Prostate gland (tissue), 2 donors: Measurements from ENCODE around the gene ZNF90. TPM values are rescaled to one million over a fixed set of nuclear protein-coding genes. Genes with fewer than 3 reads are reported as not detected.
"Not testable (repeated sequence)": the region's sequence is repeated elsewhere in the genome, so short reads cannot be mapped to it uniquely, and the experiment has no call there.

Source experiments
- DNase-seq: peaks from one replicate; pipeline ENCODE4 v3.0.0-alpha.2; 2019; ENCODE audit warnings: low spot score
- H3K27ac ChIP-seq, 2 donors: fragments of 200-600 bp; sonication (generic); 2 replicates each; pipeline ENCODE4 v1.5.1; 2017 to 2019
- H3K27me3 ChIP-seq: fragments of 200-600 bp; sonication (generic); replicated peaks from 2 replicates; pipeline ENCODE4 v1.5.1; 2019; ENCODE audit not compliant: insufficient read depth
- H3K36me3 ChIP-seq, 2 donors: fragments of 200-600 bp; sonication (generic); 1 replicate in 1 of 2; 2 replicates in 1 of 2; pipeline versions ENCODE4 v1.5.1 to v1.8.1; 2017 to 2019
- H3K4me1 ChIP-seq: fragments of 200-600 bp; sonication (generic); replicated peaks from 2 replicates; pipeline ENCODE4 v1.5.1; 2019
- H3K4me3 ChIP-seq, 2 donors: fragments of 200-600 bp; sonication (generic); 2 replicates each; pipeline ENCODE4 v1.5.1; 2017 to 2019
- H3K9me3 ChIP-seq: fragments of 200-600 bp; sonication (generic); 2 replicates; pipeline ENCODE4 v1.5.1; 2017
- CTCF ChIP-seq, 4 experiments: fragments of 200-600 bp in 2 of 4; fragments of 450-650 bp in 2 of 4; sonication (generic) in 2 of 4; IDR thresholded peaks; 1 replicate in 3 of 4; 2 replicates in 1 of 4; pipeline ENCODE4 v1.5.1; 2016 to 2019; ENCODE audit warnings: antibody characterized with exemption in 4 of 4, mild to moderate bottlenecking in 2 of 4, moderate library complexity in 2 of 4
- POLR2A ChIP-seq: fragments of 450-650 bp; IDR thresholded peaks from one replicate; pipeline ENCODE4 v1.6.1; 2016; ENCODE audit warnings: antibody characterized with exemption, mild to moderate bottlenecking
- POLR2AphosphoS5 ChIP-seq: sonication (generic); formaldehyde crosslinking; IDR thresholded peaks from one replicate; pipeline ENCODE4 v1.6.1; 2017; ENCODE audit warnings: antibody characterized with exemption
- WGBS: methylation state at CpG from one replicate; pipeline ENCODE4 v1.1.5; 2018; 5-methylcytosine and 5-hydroxymethylcytosine counted together
- intact Hi-C: fragments of 100-400 bp; cut with DNase I; formaldehyde crosslinking; loops from one replicate; pipeline ENCODE4 v1.14.2; 2022
- total RNA-seq, 2 donors: library from RNA; depleted of rRNA; stranded (reverse); fragments of >200 nt; gene quantifications; one replicate each; pipeline ENCODE4 v1.1.0, GENCODE V29; 2016

ZNF90 gene
- total RNA-seq, 2 donors from 2014 or later: 4.1 to 4.5 TPM

GRCh38 chr19:20067943-20068342, 9.9 kb upstream of the ZNF90 start:
- Histone ChIP-seq H3K27ac (no peak overlapping the region), H3K27me3 (no peaks in the 10 kb centered on the region), H3K36me3 (no peaks in the 10 kb centered on the region), H3K9me3 (no peaks in the 10 kb centered on the region), H3K4me1 (no peaks in the 10 kb centered on the region), H3K4me3 (no peak overlapping the region)
- no peak for DNase-seq
- 10% methylated on average over 9 of the region's 9 CpGs for WGBS
- TF ChIP-seq POLR2A (no peak), CTCF (IDR thresholded peaks at IDR 0.05) (no peak), POLR2AphosphoS5 (no peak)
- intact Hi-C loops: no loop called here

GRCh38 chr19:20068559-20068958, 9.2 kb upstream of the ZNF90 start:
- intact Hi-C loops, H3K27me3 ChIP-seq, H3K4me1 ChIP-seq, H3K36me3 ChIP-seq, H3K4me3 ChIP-seq, DNase-seq, H3K27ac ChIP-seq, H3K9me3 ChIP-seq: not testable (repeated sequence)
- WGBS: 24% methylated on average over 7 of the region's 7 CpGs

GRCh38 chr19:20070691-20071090, 7.1 kb upstream of the ZNF90 start:
- no peaks in the 10 kb centered on the region for H3K9me3 ChIP-seq
- H3K4me3 ChIP-seq: no peak overlapping the region
- no peaks in the 10 kb centered on the region for H3K36me3 ChIP-seq
- DNase-seq: no peak
- TF ChIP-seq POLR2A (no peak), POLR2AphosphoS5 (no peak), CTCF (IDR thresholded peaks at IDR 0.05) (no peak)
- H3K4me1 ChIP-seq: no peaks in the 10 kb centered on the region
- WGBS: 65% methylated on average over 2 of the region's 2 CpGs
- intact Hi-C loops: no loop called here
- no peaks in the 10 kb centered on the region for H3K27me3 ChIP-seq
- no peak overlapping the region for H3K27ac ChIP-seq

GRCh38 chr19:20072936-20073335, 4.9 kb upstream of the ZNF90 start:
- TF ChIP-seq CTCF (IDR thresholded peaks at IDR 0.05) (no peak), POLR2AphosphoS5 (no peak), POLR2A (no peak)
- intact Hi-C loops: no loop called here
- H3K9me3 ChIP-seq: no peaks in the 10 kb centered on the region
- DNase-seq: no peak
- H3K36me3 ChIP-seq: no peaks in the 10 kb centered on the region
- no peak overlapping the region for H3K27ac ChIP-seq
- H3K27me3 ChIP-seq: no peaks in the 10 kb centered on the region
- no peak overlapping the region for H3K4me3 ChIP-seq
- H3K4me1 ChIP-seq: no peaks in the 10 kb centered on the region
- 95% methylated on average over 5 of the region's 5 CpGs for WGBS

- H3K27ac ChIP-seq: peak overlapping the region; percentile 21 to 52
- WGBS: 2% methylated on average over 19 of the region's 19 CpGs
- intact Hi-C loops: no loop called here
- peak overlapping the region; percentile 27 to 42 for H3K4me3 ChIP-seq
- no peaks in the 10 kb centered on the region for H3K4me1 ChIP-seq
- TF ChIP-seq CTCF (IDR thresholded peaks at IDR 0.05) (no peak), POLR2AphosphoS5 (no peak), POLR2A (no peak)
- no peaks in the 10 kb centered on the region for H3K36me3 ChIP-seq
- H3K9me3 ChIP-seq: no peaks in the 10 kb centered on the region
- H3K27me3 ChIP-seq: no peaks in the 10 kb centered on the region
- DNase-seq: peak; percentile 9
Measured at GRCh38 chr19:20078581-20079031, 806 bp downstream of the ZNF90 start.
